GM19193 (cell line): ENCODE results near the gene WFS1.

Experiments used
- POLR2A ChIP-seq: IDR thresholded peaks from 4 replicates; pipeline ENCODE4 v1.6.1; 2011; ENCODE audit not compliant: insufficient read depth, insufficient read length; ENCODE audit errors: extremely low read depth

Gene WFS1

GRCh38 chr4:6277935-6278800 is 8.5 kb downstream of the WFS1 start:
- TF ChIP-seq POLR2A, result peak; percentile 9

GRCh38 chr4:6278801-6279197 is 9.1 kb downstream of the WFS1 start:
- TF ChIP-seq POLR2A, result no peak

DNA sequence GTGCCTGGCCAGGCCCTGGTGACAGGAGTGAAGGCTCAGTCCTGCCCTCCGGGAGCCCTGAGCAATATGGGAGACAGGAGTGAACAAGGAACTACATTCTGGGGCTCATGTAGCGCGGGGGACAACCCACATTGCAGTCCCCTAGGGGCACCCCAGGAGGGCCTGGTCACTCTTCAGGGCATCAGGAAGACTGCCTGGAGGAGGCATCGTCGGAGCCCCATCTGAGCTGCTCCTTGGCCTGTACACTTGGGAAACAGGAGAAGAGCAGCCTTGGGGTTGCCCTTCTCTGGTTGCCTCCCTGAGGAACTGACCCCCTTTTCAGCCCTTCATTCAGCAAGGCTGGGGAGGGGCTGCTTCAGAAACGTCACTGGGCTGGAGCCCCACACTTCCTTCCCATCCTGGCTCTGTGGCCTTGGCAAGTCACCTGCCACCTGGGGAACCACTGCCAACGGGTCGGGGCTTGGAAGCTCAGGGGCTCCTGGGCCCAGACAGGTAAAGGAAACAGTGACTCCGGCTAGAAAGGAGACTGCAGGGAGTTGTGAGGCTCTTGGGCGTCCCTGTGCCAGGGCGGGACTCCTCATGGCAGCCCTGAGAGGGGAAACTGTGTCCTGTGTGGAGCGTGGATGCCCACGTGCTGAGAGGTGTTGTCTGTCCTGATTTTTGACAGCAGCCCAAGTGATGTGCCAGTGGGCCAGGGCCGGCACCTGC is 10.1 kb downstream of the WFS1 start:
- TF ChIP-seq POLR2A, result no peak

DNA sequence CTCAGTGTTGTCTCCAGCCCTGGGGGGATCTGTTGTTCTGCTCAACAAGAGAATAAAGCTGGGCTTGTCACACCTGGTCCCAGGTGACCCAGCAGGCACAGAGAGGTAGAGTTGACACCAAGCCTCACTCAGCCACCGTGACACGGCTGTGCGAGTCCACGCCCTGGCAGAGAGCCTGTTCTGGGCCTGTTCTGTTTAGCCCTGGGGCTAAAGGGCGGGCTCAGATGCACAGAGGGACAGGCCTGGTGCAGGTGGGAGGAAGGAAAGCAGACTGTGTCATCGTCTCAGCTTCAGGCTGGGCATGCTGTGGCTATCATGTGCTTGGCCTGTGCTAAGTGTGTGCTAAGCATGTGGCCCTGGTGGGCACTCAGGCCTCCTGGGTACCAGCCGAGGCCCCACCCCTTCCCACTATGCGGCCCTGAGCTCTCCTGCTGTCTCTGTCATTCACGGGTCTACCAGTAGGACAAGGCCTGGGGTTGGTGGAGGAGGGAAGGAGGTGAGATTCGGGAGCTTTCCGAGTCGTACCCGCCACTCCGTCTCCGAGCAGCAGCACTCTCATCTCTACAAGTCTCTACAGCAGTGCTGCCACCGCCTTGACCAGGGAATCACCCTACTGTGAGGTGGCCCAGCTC is 10.8 kb downstream of the WFS1 start:
- no peak for TF ChIP-seq POLR2A

DNA sequence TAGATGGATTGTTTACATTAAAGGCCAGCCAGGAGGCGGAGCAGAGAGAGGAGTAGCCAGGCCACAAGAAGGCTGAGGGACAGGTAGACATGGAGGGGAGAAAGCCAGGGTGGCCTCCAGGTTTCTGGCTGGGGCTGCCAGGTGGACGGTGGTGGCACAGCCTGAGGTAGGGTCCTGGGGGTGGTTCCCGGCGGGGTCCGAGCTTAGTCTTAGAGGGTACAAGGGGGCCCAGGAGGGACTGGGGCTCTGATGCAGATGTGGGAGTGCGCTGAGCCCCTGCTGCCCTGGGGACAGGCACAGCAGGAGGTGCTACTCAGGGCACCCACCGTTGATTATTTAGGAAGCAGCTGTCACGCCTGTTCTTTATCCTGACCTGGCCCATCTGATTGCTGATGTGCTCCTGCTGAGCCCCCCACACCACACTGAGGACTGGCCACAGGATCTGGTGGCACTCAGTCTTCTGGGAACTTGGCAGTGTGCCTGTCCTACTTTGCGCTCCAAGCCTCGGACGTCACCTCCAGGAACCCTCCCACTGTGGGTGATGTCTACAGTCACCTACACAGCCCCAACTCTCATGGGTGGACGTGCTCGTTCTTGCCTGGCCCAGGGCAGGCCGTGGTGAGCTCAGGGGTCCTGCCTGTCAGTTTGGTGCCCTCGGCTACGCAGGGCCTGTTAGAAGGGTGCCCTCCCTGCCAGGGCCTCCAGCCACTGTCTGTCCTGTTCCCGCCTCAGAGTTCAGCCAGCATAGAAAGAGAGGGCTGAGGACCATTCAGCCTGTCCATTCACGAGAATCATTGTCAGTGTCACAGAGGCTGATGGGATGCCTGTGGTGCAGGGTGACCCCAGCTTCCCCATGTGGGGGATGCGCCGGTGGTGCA is 12.0 kb downstream of the WFS1 start:
- no peak for TF ChIP-seq POLR2A

- no peak for TF ChIP-seq POLR2A
Observed at GRCh38 chr4:6282314-6282771, 12.7 kb downstream of the WFS1 start.

DNA sequence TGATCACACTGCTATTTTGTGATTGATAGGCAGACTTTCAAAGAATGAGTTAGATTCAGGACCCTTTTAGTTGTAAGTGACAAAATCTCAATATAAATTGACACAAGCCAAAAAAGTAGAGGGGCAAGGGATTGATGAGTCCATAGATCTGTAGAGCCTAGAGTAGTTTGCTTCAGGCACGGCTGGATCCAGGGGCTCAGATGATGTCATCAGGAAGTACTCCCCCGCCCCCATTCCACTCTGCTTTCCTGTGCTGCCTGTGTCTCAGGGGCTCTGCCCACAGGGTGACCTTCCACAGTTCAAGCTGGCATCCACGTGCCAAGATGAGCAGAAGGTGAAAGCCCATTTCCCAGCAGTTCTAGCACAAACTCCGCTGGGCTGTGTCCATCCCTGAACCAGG is 13.6 kb downstream of the WFS1 start:
- TF ChIP-seq POLR2A, result no peak

GRCh38 chr4:6287017-6287788 is 17.6 kb downstream of the WFS1 start:
- TF ChIP-seq POLR2A, result no peak

DNA sequence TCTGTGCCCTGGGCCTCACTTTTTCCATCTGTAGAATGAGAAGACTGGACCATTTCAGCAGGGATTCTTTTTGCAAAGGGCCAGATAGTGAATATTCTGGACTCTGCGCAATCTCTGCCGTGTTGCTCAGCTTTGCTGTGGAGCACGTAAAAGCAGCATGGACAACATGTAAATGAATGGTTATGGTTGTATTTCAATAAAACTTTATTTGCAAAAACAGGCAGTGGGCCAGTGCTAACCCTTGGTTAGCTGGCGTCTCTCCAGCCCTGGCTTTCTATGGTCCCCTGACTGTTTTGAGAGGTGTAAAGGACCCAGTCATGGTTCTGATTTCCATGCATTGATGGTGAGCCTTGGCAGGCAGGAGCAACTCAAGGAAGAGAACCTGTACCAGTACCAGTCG is 18.7 kb downstream of the WFS1 start:
- no peak for TF ChIP-seq POLR2A

- no peak for TF ChIP-seq POLR2A
Observed at GRCh38 chr4:6288871-6289270, 19.2 kb downstream of the WFS1 start.

DNA sequence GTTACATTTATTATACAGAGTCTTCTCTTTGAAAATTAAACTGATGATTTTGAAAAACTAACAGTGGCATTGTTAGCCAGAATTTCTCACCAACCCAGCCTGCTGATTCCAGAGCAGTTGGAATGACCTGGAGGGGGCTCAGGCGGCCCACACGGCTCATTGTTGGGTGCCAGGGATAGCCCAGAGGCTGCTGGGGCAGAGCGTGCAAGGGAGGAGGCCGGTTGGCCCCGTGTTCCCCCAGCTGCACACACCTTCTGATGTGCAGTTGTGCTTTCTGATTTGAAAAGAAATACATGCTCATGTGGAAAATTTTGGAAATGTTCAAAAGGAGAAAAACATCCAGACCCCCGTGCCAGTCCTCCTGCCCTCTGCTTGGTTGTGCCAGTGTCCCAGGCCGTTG is 20.6 kb downstream of the WFS1 start:
- no peak for TF ChIP-seq POLR2A

DNA sequence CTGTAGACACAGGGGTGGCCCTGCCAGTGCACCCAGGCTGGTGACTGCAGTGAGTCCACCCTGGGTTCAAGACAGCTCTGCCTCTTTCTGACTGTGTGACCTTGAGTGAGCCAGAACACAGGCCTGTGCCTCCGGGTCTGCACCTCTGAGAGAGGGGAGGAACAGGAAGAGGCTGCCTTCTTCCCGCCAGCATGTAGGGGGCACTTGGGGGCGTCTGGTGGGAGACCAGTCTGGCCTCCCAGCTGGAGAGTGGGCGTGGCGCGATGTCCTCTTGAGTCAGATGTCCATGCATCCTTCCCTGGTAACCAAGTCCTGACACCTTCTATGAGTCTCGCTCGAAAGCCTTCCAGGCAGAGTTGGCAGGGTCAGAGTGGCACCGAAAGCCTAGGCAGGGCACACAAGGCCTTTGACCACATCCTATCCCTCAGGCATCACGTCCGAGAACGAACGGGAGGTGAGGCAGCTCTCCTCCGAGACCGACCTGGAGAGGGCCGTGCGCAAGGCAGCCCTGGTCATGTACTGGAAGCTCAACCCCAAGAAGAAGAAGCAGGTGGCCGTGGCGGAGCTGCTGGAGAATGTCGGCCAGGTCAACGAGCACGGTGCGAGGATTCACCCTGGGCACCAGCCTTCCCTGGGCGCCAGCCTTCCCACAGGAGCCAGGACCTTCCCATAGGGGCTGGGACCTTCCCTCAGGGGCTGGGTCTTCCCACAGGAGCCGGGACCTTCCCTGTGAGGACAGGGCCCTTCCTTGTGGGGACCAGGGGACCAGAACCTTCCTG is 21.3 kb downstream of the WFS1 start:
- no peak for TF ChIP-seq POLR2A

DNA sequence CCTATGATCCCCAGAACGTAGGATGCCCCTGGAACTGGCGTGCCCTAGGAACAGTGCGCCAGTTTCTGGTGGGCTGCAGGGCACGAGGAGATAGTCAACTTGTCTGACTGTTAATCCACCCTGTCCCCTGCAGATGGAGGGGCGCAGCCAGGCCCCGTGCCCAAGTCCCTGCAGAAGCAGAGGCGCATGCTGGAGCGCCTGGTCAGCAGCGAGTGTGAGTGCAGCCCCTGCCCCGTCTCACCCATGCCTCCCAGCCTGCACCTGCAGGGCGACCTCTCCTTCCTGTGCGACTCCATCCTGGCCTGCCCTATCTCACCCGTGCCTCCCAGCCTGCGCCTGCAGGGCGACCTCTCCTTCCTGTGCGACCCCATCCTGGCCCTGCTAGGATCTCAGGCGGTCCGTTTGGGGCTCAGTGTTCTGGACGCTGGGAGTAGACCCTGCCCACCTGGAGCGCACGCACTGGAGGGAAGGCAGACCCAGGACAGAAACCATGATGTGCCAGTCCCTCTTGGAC is 22.2 kb downstream of the WFS1 start:
- no peak for TF ChIP-seq POLR2A
